ENCODE data around the gene VPS37D.

DNA sequence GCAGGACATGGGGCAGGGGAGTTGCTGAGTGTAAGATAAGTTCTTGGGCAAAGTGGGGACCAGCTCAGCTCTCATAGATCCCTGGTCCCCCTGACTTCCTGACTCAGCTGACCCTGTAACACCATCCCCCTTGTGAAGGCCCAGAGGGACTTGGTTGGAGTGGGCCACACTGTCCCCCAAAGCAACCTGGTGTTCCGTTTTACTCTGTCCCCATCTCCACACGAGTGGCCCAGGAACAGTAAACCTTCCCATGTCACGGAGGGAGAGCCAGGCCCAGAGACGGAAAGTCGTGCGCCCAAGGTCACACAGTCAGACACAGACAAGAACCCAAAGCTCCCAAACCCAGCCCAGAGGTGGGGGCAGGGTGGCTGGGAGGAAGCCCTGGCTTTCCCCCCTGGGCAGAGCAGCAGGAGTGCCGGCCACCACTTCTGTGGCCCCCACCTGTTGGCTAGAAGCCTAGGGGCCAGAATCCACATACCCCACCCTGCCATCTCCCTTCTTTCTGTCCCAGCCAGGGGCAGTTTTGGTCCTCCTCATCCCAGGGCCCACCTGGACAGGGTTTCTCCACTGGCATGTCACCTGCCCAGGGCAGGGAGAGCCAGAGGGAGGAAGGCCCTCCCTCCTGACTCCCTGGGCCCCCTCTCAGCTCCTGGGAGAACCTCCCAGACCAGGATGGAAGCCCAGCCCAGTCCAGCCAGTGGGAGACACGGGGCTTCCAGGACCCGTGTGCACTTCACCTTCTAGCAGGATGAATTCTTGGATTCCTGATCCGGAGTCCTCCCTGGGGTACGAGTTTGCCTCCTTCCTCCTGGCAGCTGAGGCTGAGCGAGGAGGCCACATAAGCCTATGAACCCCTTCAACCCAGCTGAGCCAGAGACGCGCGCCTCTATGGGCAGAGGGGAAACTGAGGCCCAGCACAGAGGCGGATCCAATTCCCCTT lies 20.6 kb upstream of the VPS37D start:
- TF ChIP-seq, protein P1, sequence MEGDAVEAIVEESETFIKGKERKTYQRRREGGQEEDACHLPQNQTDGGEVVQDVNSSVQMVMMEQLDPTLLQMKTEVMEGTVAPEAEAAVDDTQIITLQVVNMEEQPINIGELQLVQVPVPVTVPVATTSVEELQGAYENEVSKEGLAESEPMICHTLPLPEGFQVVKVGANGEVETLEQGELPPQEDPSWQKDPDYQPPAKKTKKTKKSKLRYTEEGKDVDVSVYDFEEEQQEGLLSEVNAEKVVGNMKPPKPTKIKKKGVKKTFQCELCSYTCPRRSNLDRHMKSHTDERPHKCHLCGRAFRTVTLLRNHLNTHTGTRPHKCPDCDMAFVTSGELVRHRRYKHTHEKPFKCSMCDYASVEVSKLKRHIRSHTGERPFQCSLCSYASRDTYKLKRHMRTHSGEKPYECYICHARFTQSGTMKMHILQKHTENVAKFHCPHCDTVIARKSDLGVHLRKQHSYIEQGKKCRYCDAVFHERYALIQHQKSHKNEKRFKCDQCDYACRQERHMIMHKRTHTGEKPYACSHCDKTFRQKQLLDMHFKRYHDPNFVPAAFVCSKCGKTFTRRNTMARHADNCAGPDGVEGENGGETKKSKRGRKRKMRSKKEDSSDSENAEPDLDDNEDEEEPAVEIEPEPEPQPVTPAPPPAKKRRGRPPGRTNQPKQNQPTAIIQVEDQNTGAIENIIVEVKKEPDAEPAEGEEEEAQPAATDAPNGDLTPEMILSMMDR (IDR thresholded peaks at IDR 0.05), result no peak
- no peak for TF ChIP-seq POLR2A (IDR thresholded peaks at IDR 0.05)
